T1000 (cell line): ENCODE results near the gene BCL2L1.

ENCODE experiments used
- DNase-seq: peaks from one replicate; lab custom pipeline; 2025; ENCODE audit warnings: mixed read lengths; lab: John Stamatoyannopoulos, UW

The BCL2L1 gene

GRCh38 chr20:31723319-31724078, 831 bp upstream of the BCL2L1 start:
- peak; percentile 89 for DNase-seq

GRCh38 chr20:31723069-31723318, 326 bp upstream of the BCL2L1 start:
- no peak for DNase-seq

DNA sequence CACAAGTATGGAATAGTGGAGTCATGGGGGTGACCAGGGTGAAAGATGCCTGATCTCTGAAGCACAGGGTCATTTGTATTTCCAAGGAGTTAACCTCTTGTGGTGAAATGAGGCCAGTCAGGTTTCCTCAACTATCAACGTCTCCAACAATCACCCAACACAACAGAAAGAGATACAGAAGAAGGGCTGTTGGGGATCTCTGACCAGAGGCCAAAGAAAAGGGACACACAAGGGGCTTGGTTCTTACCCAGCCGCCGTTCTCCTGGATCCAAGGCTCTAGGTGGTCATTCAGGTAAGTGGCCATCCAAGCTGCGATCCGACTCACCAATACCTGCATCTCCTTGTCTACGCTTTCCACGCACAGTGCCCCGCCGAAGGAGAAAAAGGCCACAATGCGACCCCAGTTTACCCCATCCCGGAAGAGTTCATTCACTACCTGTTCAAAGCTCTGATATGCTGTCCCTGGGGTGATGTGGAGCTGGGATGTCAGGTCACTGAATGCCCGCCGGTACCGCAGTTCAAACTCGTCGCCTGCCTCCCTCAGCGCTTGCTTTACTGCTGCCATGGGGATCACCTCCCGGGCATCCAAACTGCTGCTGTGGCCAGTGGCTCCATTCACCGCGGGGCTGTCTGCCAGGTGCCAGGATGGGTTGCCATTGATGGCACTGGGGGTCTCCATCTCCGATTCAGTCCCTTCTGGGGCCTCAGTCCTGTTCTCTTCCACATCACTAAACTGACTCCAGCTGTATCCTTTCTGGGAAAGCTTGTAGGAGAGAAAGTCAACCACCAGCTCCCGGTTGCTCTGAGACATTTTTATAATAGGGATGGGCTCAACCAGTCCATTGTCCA, 1.0 kb downstream of the BCL2L1 start:
- no peak for DNase-seq

GRCh38 chr20:31720486-31721407, 1.9 kb downstream of the BCL2L1 start:
- DNase-seq, result no peak

DNA sequence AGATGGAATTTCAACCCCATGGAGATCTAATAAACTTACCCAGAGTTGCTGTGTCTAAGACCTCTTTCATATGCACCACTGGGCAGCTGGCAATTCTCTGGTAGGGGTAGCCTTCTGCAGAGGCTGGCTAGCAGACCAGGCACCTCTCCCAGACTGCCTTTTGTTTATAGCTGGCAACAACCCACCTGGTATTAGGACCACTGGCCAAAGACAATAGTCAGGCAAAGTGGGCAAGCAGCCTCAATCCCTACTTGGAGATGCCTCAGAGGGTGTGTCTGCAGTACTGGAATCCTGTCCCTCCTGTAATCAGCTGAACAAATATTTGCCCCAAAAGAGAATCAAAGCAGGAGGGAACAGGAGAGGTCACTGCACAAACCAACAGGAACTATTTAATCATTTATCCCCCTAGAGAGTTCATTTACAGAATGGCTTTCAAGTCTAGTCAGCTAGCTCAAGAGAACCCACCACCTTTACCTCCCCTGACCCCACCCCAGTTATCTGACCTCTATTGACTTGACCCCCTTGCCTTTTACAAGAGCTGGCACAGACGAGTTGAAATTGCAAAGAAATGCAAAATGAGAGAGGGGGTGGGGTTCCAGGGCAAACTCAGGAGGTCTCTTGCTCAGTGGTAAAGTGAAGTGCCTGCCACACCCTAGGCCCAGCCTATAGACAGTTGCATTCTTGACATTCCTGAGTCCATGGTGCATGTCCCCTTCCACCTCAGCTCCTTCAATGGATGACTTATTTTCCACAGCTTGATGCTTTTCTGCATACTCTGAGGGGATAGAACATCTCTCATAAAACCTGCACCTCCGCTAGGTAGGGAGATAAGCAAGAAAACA, 2.8 kb downstream of the BCL2L1 start:
- DNase-seq, result no peak

GRCh38 chr20:31718952-31719643, 3.6 kb downstream of the BCL2L1 start:
- no peak for DNase-seq

DNA sequence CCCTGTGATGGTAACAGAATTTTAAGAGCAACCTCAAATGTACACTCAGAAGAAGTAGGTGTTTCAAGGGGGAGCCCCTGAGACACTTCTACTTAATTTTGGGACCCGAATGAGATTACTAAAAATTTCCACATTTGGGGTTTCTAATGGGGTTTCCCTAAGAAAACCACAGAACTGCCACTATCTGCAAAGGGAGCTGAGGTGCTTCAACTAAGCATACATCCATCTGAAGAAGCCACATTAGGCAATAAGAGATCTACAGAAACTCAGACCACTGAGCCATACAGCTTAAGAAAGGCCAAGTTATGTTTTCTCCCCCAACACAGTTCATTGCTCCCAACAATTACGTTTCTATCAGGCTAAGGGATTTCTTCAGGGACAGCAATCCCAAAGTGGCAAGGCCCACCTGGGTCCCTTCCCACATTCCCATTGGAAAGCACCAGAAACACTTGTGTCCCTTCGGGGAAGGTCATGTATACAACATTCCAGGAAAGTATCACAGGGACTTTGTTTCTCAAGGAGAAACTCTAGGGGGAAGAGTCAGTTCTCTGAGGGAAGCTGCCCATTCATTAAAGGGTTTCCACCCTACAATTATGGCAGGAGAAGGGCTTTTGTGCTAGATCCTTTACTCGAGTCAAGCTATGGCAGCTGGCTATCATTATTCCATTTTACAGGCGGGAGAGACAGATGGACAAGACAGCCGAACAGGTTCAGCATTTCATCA, 5.0 kb downstream of the BCL2L1 start:
- DNase-seq, result no peak

GRCh38 chr20:31716818-31717477, 5.7 kb downstream of the BCL2L1 start:
- no peak for DNase-seq

DNA sequence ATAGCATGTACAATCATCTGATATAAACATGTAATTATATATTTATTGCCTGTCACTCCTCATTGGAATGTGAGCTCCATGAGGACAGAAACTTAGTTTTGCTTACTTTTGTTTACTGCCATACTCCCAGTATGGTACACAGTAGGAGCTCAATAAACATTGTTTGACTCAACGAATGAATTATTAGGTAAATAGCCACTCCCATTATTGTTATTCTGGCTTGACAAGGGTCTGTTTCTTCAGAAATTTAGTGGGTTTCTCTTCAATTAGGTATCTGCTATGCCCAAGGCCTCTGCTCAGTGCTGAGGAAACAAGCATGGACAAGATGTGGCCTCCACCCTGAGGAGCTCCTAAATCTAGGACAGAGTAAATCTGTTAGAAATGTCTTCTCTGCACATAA, 6.3 kb downstream of the BCL2L1 start:
- no peak for DNase-seq

DNA sequence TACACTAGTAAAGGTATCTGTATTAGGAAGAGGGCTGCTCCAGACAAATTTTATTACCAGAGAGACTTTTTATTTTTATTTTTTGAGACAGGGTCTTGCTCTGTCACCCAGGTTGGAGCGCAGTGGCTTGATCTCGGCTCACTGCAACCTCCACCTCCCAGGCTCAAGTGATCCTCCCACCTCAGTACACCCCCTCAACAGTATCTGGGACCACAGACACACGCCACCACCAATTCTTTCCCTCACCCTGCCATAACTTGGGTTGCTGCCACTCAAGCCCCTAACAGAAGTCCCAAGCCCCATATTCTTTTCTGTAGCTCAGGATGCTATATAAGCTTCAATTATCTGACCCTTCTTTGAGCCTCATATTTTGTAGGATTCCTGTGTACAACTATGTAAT, 6.9 kb downstream of the BCL2L1 start:
- DNase-seq, result no peak

- peak; percentile 32 for DNase-seq
These were observed 9.1 kb downstream of the BCL2L1 start for GRCh38 chr20:31713312-31714273.

- DNase-seq, result peak; percentile 18
These were observed 9.9 kb downstream of the BCL2L1 start for GRCh38 chr20:31712564-31713311.

DNA sequence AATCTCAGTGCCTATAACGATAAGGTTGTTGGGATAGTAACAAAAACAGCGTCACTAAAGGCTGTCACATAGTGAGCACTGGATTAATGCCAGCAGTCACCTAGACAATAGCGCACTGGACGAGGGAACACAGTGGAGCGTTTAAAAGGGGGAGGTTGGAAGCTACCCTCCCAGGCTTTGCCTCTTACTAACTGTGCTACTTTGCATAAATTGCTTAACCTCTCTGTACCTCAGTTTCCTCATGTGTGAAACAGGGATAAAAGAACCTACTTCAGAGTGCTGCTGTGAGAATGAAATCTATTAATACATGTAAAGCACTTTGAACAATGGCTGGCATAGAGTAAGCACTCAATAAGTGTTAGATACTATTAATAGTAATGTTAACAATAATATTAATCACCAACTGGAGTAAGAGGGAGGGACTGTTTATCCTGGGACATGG, 10.5 kb downstream of the BCL2L1 start:
- no peak for DNase-seq

- DNase-seq, result no peak
These were observed 11.2 kb downstream of the BCL2L1 start for GRCh38 chr20:31711179-31712111.

GRCh38 chr20:31710423-31711108, 12.1 kb downstream of the BCL2L1 start:
- DNase-seq, result no peak

- no peak for DNase-seq
These were observed 12.7 kb downstream of the BCL2L1 start for GRCh38 chr20:31709939-31710338.
